ENCODE data around the gene TMF1.

GRCh38 chr3:68977486-68978167 is 74.5 kb downstream of the TMF1 start:
- TF ChIP-seq CTCF (IDR thresholded peaks at IDR 0.05): no peak
- TF ChIP-seq EP300 (IDR thresholded peaks at IDR 0.05): no peak
- no peak for TF ChIP-seq POLR2A (IDR thresholded peaks at IDR 0.05)
- TF ChIP-seq POLR2AphosphoS5 (IDR thresholded peaks at IDR 0.05): no peak

Data from stomach (tissue), 4 donors.